Measurements from ENCODE around the gene RBBP9. TPM values are rescaled to one million over a fixed set of nuclear protein-coding genes. Genes with fewer than 3 reads are reported as not detected.
A peak's percentile ranks its signal among the peaks of the same experiment; 100 is the strongest.

Gene RBBP9
- total RNA-seq, result 19.2 to 22.0 TPM (median 20.6 TPM) in 3 replicates

- H3K27me3 Mint-ChIP-seq (ENCODE audit: low read depth), result no peaks in the 10 kb centered on the region
- peak; percentile 53 to 83 for DNase-seq (ENCODE audit: low spot score in 2 of 2, unreplicated experiment in 2 of 2)
- peaks cover 8% of the 10 kb centered on the region for H3K36me3 Mint-ChIP-seq
- TF ChIP-seq CTCF (IDR thresholded peaks at IDR 0.05; ENCODE audit: unreplicated experiment), result no peak
- peak within 1 kb of the TSS; percentile 99 for H3K4me3 Mint-ChIP-seq
- no peaks in the 10 kb centered on the region for H3K9me3 Mint-ChIP-seq
- H3K4me1 Mint-ChIP-seq, result peaks cover 14% of the 10 kb centered on the region
- peak within 1 kb of the TSS; percentile 96 for H3K27ac Mint-ChIP-seq
Measured at GRCh38 chr20:18496740-18497592, at the start of gene RBBP9. TSS of gene RBBP9 (minus strand) at chr20:18497225. CDS start at chr20:18497167, 58 bp downstream.

- no peak for DNase-seq (ENCODE audit: low spot score in 2 of 2, unreplicated experiment in 2 of 2)
- Mint-ChIP-seq H3K36me3 (peaks cover 32% of the 10 kb centered on the region), H3K9me3 (no peaks in the 10 kb centered on the region)
Measured at GRCh38 chr20:18545566-18545965, 48.5 kb upstream of the RBBP9 start.

GRCh38 chr20:18543932-18544331, 46.9 kb upstream of the RBBP9 start:
- no peak for TF ChIP-seq CTCF (IDR thresholded peaks at IDR 0.05; ENCODE audit: unreplicated experiment)
- Mint-ChIP-seq H3K27me3 (ENCODE audit: low read depth) (no peaks in the 10 kb centered on the region), H3K36me3 (peaks cover 37% of the 10 kb centered on the region), H3K4me3 (no peak overlapping the region), H3K27ac (no peak overlapping the region), H3K4me1 (no peaks in the 10 kb centered on the region), H3K9me3 (peaks cover 6% of the 10 kb centered on the region)
- no peak for DNase-seq (ENCODE audit: low spot score in 2 of 2, unreplicated experiment in 2 of 2)

More at GRCh38 chr20:18545566-18545965, 48.5 kb upstream of the RBBP9 start:
- Mint-ChIP-seq H3K27me3 (ENCODE audit: low read depth) (no peaks in the 10 kb centered on the region), H3K27ac (no peak overlapping the region), H3K4me3 (no peak overlapping the region), H3K4me1 (no peaks in the 10 kb centered on the region)
- TF ChIP-seq CTCF (IDR thresholded peaks at IDR 0.05; ENCODE audit: unreplicated experiment), result no peak

GRCh38 chr20:18543216-18543615, 46.2 kb upstream of the RBBP9 start:
- Mint-ChIP-seq H3K9me3 (peaks cover 6% of the 10 kb centered on the region), H3K27me3 (ENCODE audit: low read depth) (no peaks in the 10 kb centered on the region), H3K27ac (no peak overlapping the region), H3K4me1 (no peaks in the 10 kb centered on the region), H3K36me3 (peaks cover 37% of the 10 kb centered on the region), H3K4me3 (no peak overlapping the region)
- no peak for TF ChIP-seq CTCF (IDR thresholded peaks at IDR 0.05; ENCODE audit: unreplicated experiment)
- no peak for DNase-seq (ENCODE audit: low spot score in 2 of 2, unreplicated experiment in 2 of 2)

GRCh38 chr20:18541741-18542140, 44.7 kb upstream of the RBBP9 start:
- peaks cover 45% of the 10 kb centered on the region for H3K36me3 Mint-ChIP-seq
- TF ChIP-seq CTCF (IDR thresholded peaks at IDR 0.05; ENCODE audit: unreplicated experiment), result no peak
- H3K27me3 Mint-ChIP-seq (ENCODE audit: low read depth), result no peaks in the 10 kb centered on the region
- H3K4me3 Mint-ChIP-seq, result no peak overlapping the region
- H3K4me1 Mint-ChIP-seq, result no peaks in the 10 kb centered on the region
- no peak overlapping the region for H3K27ac Mint-ChIP-seq
- peaks cover 8% of the 10 kb centered on the region for H3K9me3 Mint-ChIP-seq
- no peak for DNase-seq (ENCODE audit: low spot score in 2 of 2, unreplicated experiment in 2 of 2)
